Measurements from ENCODE around the gene SEMA3F.

- TF ChIP-seq, protein P1, sequence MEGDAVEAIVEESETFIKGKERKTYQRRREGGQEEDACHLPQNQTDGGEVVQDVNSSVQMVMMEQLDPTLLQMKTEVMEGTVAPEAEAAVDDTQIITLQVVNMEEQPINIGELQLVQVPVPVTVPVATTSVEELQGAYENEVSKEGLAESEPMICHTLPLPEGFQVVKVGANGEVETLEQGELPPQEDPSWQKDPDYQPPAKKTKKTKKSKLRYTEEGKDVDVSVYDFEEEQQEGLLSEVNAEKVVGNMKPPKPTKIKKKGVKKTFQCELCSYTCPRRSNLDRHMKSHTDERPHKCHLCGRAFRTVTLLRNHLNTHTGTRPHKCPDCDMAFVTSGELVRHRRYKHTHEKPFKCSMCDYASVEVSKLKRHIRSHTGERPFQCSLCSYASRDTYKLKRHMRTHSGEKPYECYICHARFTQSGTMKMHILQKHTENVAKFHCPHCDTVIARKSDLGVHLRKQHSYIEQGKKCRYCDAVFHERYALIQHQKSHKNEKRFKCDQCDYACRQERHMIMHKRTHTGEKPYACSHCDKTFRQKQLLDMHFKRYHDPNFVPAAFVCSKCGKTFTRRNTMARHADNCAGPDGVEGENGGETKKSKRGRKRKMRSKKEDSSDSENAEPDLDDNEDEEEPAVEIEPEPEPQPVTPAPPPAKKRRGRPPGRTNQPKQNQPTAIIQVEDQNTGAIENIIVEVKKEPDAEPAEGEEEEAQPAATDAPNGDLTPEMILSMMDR (conservative IDR thresholded peaks at IDR 0.05) = no peak
- no peak for TF ChIP-seq EZH2 (IDR thresholded peaks at IDR 0.05; ENCODE audit: low read depth)
These were observed 31.6 kb upstream of the SEMA3F start for GRCh38 chr3:50123394-50124051.

Data from PC-9 (cell line).